ENCODE results near the gene ITGA2B.
"Not testable (repeated sequence)": the region's sequence is repeated elsewhere in the genome, so short reads cannot be mapped to it uniquely, and the experiment has no call there.

The ITGA2B gene

DNA sequence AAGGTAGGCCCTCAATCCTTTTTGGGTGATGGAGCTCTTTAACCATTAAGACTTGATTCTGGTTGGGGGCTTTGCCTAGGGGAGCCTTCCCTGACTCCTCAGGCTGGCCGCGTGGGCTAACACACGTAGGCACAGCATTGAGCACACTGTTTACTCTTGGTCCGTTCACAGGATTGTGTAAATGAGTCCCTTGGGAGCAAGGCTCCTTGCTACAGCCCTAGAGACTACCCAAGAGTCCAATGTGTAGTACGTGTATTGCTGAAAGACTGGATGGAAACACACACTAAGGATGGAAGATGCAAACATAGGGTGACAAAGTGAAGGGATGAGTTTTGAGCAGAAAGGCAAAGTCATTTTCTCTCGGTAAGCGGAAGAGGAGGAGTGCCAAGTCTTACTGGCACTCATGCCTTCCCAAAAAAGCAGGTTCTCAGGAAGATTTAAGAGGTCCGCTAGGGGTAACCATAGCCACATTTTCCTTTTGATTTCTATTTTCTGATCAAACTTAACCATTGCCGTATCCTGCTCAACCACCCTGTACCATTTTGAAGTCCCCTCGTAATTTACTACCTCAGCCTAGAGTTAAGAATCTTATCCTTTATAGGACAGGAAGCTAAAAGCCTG, 911 bp upstream of the ITGA2B start:
- no peak for DNase-seq (ENCODE audit: low spot score)

DNA sequence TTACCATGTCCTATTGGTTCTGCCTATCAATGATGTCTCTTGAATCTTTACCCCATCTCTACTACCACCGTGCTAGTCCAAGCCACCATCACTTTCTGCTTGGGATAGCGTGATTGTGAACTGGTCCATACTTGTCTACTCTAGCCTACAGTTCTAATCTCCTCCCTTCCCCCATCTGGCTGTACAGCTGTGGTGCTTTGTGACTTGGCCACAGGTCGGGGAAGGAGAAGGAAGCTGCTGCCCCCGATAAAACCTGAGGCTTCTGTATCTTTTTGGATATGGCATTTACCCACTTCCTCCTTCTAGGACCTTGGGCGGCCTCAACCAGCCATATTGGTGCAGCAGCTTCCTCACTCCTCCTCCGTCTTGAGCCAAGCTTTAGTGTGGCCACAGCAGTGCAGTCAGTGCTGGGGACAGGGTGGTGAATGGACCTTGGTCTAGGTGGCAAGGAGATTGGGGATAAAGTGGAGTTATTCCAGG, 314 bp upstream of the ITGA2B start:
- DNase-seq (ENCODE audit: low spot score) = no peak

DNA sequence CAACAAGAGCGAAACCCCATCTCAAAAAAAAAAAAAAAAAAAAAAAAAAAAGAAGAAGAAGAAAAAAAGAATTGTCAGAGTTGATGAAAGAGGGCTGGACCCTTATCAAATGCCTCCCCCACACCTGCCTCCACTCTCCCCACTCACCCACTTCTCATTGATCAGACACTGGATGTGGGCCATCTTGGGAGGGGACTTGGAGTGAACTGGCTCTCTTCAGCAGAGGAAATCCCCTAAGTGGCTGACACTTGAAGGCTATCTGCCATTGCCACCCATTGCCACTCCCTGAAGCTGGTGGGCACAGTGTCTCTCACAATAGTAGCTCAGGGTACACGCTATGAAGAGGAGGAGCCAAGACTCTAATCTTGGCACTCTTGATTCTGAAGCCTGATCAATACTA, 1.6 kb downstream of the ITGA2B start:
- no peak for DNase-seq (ENCODE audit: low spot score)

DNA sequence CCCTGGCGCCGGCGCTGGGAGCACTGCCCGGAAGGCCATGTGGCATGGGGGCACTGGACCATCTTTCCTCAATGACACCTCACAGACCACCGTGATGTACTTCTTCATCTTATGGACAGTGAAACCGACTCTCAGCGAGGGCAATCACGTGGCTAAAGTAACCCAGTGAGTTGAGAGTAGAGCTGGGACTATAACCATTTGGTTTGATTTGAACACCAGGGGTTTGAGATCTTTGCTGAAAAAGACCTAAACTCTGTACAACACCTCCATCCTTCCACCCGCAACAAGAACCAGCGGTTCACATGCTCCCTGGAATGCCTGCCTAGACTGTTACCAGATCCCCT, 3.3 kb downstream of the ITGA2B start:
- DNase-seq (ENCODE audit: low spot score) = no peak

DNA sequence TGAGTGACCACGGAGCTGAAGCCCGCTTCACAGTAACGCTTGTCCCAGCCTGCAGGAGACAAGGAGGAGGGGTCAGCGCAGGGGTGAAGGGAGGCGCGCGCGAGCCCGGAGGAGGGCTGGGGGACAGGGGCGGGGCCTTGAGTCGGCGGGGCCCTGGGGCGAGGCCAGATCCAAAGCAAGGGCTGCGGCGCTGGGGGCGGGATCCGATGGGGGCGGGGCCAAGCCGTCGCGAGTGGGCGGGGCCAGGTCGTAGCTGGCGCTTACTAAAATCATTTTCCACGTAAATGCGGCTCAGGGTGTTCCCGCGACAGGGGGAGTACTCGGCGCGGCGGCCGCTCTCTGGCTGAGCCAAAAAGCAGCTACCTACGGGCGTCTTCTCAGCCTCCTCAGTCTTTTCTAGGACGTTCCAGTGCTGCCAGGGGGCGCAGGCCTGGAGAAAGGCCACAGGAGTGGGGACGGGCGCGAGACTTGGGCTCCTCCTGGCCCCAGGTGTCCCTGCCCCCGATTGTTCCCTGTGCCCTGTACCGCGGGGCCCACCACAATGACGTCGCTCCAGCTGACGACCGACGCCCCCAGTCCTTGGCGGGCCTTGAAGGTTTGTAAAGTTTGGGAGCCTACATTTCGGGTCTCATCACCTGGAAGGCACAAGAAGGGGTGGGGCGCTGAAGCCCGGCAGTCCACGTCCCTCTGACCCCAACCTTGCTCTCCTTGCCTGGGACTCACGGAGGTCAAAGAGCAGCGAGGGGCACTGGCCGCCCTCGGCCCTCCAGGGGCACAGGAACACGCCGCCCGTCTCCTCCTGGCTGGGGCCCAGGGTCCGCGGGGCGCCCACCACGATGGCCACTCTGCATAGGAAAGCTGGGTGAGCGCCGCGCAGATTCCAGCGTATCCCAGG, 3.9 kb downstream of the ITGA2B start:
- DNase-seq (ENCODE audit: low spot score) = peak; percentile 64

- no peak for DNase-seq (ENCODE audit: low spot score)
Observed at GRCh38 chr17:44384823-44385286, 4.6 kb downstream of the ITGA2B start.

GRCh38 chr17:44384281-44384822, 5.1 kb downstream of the ITGA2B start:
- no peak for DNase-seq (ENCODE audit: low spot score)

DNA sequence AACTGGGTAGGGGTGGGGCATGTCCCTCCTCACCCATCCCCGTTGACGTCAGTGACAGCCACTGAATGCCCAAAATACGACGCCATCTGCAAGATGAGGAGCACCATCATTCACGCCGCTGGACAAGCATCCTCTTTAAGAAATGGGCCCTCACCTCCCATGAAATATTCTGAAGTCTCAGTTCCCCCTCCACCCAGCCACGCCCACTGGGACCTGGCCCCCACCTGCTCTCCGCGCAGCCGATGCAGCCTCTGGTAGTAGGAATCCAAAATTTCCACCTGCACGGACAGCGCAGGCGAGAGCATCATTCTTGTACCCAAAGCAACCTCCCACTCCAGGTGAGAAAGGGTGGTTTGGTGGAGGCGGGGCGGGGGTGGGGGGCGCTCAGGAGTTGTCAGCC, 5.6 kb downstream of the ITGA2B start:
- no peak for DNase-seq (ENCODE audit: low spot score)

DNA sequence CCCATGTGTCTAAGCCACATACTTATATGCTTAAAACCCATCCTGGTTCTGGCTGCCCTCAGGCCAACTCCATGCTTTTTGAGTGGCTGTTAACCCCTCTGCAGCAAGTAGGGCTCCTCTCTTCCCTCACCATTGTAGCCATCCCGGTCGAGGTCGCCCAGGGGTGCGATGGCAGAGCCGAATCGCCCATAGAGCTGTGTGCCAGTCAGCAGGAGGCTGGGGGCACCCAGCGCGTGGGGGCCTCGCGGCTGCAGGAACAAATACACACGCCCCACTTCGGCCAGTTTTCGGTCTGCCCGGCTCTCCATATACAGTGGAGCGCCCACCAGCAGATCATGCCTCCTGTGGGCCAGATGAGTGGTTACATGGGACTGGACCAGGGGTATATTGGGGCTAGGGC, 6.1 kb downstream of the ITGA2B start:
- DNase-seq (ENCODE audit: low spot score) = no peak

DNA sequence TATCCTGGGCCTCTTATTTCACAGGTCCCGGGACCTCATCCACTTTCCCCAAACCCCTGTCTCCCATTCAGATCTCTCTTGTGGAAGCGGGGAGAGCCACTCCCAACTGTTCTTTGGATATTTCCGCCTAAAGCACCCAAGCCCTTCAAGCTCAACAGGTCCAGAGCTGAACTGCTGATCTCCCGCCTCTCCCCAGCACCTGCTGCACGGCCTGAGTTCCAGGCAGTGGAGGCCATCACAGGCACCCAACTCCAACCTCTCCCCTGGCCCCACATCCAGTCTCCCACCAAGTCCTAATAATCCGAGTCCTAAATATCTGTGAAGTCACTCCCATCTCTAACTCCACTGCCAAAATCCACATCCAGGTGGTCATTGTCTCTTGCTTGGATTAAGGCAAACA, 6.5 kb downstream of the ITGA2B start:
- DNase-seq (ENCODE audit: low spot score) = no peak

GRCh38 chr17:44381810-44382305, 7.6 kb downstream of the ITGA2B start:
- DNase-seq (ENCODE audit: low spot score) = no peak

DNA sequence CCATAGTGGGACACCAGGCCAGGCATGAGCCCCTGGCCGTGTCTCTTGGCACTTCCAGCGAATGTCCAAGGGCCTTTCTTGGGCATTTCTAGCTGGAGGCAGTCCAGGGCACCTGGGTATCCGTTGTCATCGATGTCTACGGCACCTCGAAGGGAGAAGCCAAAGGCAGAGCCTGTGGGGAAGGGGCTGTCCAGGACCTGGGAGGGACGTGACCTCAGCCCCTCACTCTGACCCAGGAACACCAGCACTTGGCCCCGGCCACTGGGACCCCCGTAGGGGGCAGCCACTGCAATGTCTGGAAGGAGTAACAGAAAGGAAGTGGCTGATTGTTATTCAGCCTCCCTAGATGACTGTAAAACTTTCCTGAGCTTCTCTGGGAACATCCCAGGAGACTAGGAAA, 8.7 kb downstream of the ITGA2B start:
- no peak for DNase-seq (ENCODE audit: low spot score)

DNA sequence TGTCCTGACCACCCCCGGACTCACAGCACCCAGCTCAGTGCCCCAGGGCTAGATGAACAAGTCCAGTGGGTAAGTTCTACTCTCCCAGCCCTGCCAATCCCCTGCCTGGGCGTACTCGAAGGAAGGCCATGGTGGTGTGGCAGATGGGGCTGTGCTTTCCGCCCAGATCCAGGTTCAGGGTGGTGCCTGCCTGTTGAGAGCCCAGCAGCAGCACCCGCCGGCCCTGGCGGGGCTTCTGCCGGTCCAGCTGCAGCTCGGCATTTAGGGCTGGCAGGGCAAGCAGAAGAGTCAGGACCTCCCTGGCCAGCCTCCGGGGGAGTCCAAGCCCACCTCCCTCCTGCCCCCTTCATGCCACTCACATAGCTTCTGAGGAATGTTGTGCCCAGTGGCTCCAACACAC, 9.6 kb downstream of the ITGA2B start:
- no peak for DNase-seq (ENCODE audit: low spot score)

GRCh38 chr17:44378171-44378705, 11.2 kb downstream of the ITGA2B start:
- DNase-seq (ENCODE audit: low spot score) = no peak

DNA sequence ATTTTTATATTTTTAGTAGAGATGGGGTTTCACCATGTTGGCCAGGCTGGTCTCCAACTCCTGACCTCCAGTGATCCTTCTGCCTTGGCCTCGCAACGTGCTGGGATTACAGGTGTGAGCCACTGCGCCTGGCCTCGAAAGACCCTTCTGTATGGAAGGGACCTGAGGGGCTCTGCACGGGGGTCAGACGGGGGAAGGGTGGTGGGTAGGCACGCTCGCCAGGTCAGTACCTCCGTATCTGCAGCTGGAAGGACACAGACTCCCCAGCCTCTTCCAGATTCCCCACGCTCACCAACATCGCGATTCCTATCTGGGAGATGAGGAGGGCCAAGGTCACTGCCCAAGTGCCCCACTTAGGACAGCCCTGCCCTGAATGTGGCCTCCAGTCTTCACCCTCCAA, 12.7 kb downstream of the ITGA2B start:
- no peak for DNase-seq (ENCODE audit: low spot score)

DNA sequence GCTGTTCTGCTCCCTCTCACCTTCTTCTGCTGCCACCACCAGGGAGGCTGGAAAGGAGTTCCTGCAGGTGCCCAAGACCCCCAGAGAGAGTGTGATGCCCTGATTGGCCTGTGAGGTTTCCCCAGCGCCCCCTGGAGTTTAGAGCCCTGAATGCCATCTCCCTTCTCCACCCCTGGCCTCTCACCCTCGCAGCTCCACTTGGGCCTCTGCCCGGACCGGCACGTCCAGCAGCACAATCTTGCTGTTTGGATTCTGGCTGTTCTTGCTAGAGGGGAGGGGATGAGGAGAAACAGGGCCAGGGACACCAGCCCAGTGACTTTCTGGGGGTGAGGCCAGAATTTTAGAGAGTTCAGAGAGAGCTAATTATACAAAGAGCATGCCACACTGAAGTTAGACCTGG, 13.3 kb downstream of the ITGA2B start:
- DNase-seq (ENCODE audit: low spot score) = no peak

DNA sequence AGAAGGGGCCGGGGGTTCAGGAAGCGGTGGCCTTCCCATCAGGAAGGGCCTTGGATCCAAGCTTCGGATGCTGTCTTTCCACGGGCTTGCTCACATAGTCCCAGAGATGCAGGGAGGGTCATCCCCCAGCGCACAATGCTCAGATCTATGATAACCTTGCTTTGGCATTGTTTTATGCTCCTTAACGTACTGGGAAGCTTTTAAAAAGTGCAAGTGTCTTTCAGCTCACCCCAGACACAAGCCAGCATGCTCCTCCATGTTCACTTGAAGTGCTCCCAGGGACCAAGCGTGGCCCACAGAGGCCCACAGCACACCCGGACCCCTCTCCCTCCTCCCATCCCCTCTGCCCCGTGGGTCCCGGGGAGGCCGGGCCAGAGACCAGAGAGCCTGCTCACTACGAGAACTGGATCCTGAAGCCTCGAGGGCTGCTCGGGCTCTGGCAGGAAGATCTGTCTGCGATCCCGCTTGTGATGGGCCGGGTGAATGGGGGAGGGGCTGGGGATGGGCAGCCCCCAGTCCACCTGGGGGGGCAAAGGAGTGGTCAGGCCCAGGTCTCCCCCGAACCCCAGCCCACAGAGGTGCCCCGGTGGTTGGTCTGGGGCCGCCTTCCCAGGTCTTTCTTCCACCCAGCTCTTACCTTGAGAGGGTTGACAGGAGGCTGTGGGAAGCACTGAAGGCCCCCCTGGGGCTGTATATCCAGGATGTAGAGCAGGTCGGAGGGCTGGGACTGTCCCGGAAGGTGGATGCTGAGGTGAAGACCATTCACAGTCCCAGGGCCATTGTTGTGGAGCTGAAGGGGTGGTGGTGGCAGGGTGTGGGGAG, 14.0 kb downstream of the ITGA2B start:
- DNase-seq (ENCODE audit: low spot score) = no peak

GRCh38 chr17:44374306-44375195, 14.9 kb downstream of the ITGA2B start:
- no peak for DNase-seq (ENCODE audit: low spot score)

DNA sequence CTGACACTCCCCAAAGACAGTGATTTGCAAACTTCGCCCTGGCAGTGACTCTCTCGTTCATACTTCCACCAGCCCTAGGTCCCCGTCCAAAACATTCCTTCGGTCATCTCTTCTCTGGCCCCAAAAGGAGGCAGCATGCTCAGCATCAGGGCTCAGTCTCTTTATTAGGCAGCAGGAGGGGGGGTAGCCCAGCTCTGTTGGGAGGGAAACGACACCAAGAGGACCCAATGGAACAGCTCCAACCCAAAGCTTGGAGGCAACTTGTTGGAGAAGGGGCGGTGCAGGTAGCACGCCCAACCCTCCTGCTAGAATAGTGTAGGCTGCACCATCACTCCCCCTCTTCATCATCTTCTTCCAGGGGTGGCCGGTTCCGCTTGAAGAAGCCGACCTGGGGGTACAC, 17.4 kb downstream of the ITGA2B start:
- DNase-seq (ENCODE audit: low spot score) = no peak

GRCh38 chr17:44369414-44370023, 19.9 kb downstream of the ITGA2B start:
- DNase-seq (ENCODE audit: low spot score) = not testable (repeated sequence)

Data from cerebellar cortex (tissue), 1 donor.